Ovary (tissue), 9 donors: ENCODE data around the gene TMUB1. TPM values are rescaled to one million over a fixed set of nuclear protein-coding genes. Genes with fewer than 3 reads are reported as not detected.

ENCODE experiments used
- DNase-seq, 5 donors: peaks; one replicate each; pipeline ENCODE4 v3.0.0-alpha.2; 2019 to 2020
- H3K27ac ChIP-seq, 2 donors: fragments of 200-600 bp; one replicate each; pipeline versions ENCODE4 v1.5.1 to v1.8.0; 2019 to 2022
- H3K27me3 ChIP-seq: fragments of 200-600 bp; one replicate; pipeline ENCODE4 v1.8.0; 2022
- H3K36me3 ChIP-seq: fragments of 200-600 bp; sonication (generic); one replicate; pipeline ENCODE4 v1.5.1; 2019
- H3K4me1 ChIP-seq: one replicate; pipeline ENCODE4 v1.8.1; 2013; ENCODE audit warnings: mild to moderate bottlenecking, moderate library complexity; ENCODE audit not compliant: insufficient read depth
- H3K4me3 ChIP-seq: fragments of 200-600 bp; sonication (generic); one replicate; pipeline ENCODE4 v1.5.1; 2017
- H3K9me3 ChIP-seq, 2 donors: fragments of 200-600 bp in 1 of 2; sonication (generic) in 1 of 2; one replicate each; pipeline versions ENCODE4 v1.5.1 to v1.8.1; 2013 to 2019; ENCODE audit warnings: mild to moderate bottlenecking in 1 of 2, moderate library complexity in 1 of 2
- CTCF ChIP-seq, 3 donors: fragments of 450-650 bp in 2 of 3; fragments of 200-600 bp in 1 of 3; IDR thresholded peaks; one replicate each; pipeline versions ENCODE4 v1.5.1 to v1.8.0; 2016 to 2022; ENCODE audit warnings: antibody characterized with exemption in 3 of 3, mild to moderate bottlenecking in 1 of 3
- EP300 ChIP-seq: sonication (generic); formaldehyde crosslinking; IDR thresholded peaks from one replicate; pipeline ENCODE4 v1.6.1; 2017; ENCODE audit warnings: antibody characterized with exemption
- POLR2A ChIP-seq: fragments of 450-650 bp; IDR thresholded peaks from one replicate; pipeline ENCODE4 v1.6.1; 2017; ENCODE audit warnings: antibody characterized with exemption, mild to moderate bottlenecking, moderate library complexity
- WGBS, 3 donors: extraction: QIAGEN DNeasy Blood & Tissue Kit in 1 of 3; methylation state at CpG; one replicate each; pipeline versions ENCODE4 v1.1.5 to v1.1.7; 2013 to 2017; 5-methylcytosine and 5-hydroxymethylcytosine counted together
- intact Hi-C, 4 donors: fragments of 100-400 bp; cut with DNase I; formaldehyde crosslinking; loops; one replicate each; pipeline versions ENCODE4 v1.11.0 to v1.15.1; 2022 to 2023
- polyA plus RNA-seq, 2 donors: library from polyadenylated mRNA; stranded (reverse); fragments of 200-250 nt in 1 of 2; fragments of 350-450 nt in 1 of 2; fragmentation: Illumina TruSeq in 1 of 2; extraction: RNeasy Lipid Tissue Mini Kit (QIAGEN cat#74804) in 1 of 2; gene quantifications; one replicate each; pipeline ENCODE4 v1.2.3, GENCODE V29; 2013 to 2014
- total RNA-seq, 7 donors: library from RNA; depleted of rRNA in 2 of 7; stranded (reverse); fragments of >200 nt in 2 of 7; fragmentation: NEBNext Ultra II Directional in 3 of 7; extraction: Animal tissue kit (Norgen Biotek cat#: 25700) in 3 of 7; gene quantifications; one replicate each; pipeline versions ENCODE4 v1.1.0 to v1.2.4, GENCODE V29; 2016 to 2023
- donor health status: DM: no; HTN: no; CAD: no; lungs with moderate emphysema.
- donor health status: DM: no; HTN: no; CAD: no.
- donor health status: Bipolar disorder and iron deficiency.
- donor health status: DM: yes; HTN: yes; CAD: no.
- donor health status: DM: no; HTN: no; CAD: no.
- donor health status: DM: yes; HTN: yes; CAD: no.

Gene TMUB1
- total and polyA plus RNA-seq, 9 donors = 1.9 to 40.3 (median 28.8) TPM

- Histone ChIP-seq H3K36me3 (no peaks in the 10 kb centered on the region), H3K27me3 (no peaks in the 10 kb centered on the region), H3K4me3 (no peak overlapping the region), H3K9me3 (no peaks in the 10 kb centered on the region), H3K27ac (peak overlapping the region in 1 of 2 donors; percentile 27), H3K4me1 (peaks cover 24% of the 10 kb centered on the region)
- WGBS, 3 donors = 49 to 71% (median 54%) methylated on average over 11 of the region's 11 CpGs
- intact Hi-C loops = no loop called here
- no peak for DNase-seq
- no peak for TF ChIP-seq POLR2A
- no peak for TF ChIP-seq EP300
- no peak for TF ChIP-seq CTCF (IDR thresholded peaks at IDR 0.05)
These were observed 21.2 kb downstream of the TMUB1 start for GRCh38 chr7:151062111-151062398.

GRCh38 chr7:151061213-151062110 lies 21.8 kb downstream of the TMUB1 start:
- DNase-seq = peak in 3 of 5 donors; percentile 50 to 67 (median 66)
- peak overlapping the region; percentile 27 to 55 for H3K27ac ChIP-seq
- no peaks in the 10 kb centered on the region for H3K36me3 ChIP-seq
- H3K27me3 ChIP-seq = no peaks in the 10 kb centered on the region
- no peak for TF ChIP-seq EP300
- no peak for TF ChIP-seq CTCF (IDR thresholded peaks at IDR 0.05)
- no peak for TF ChIP-seq POLR2A
- intact Hi-C loops = loop anchor here in 1 of 4 donors (2.0 kb wide), 1 partner anchor 21 kb away; the partner anchor contains the start of gene TMUB1
- 34 to 43% (median 35%) methylated on average over 33 of the region's 33 CpGs for WGBS, 3 donors
- H3K9me3 ChIP-seq = no peaks in the 10 kb centered on the region
- H3K4me3 ChIP-seq = peak overlapping the region; percentile 81
- H3K4me1 ChIP-seq = peaks cover 25% of the 10 kb centered on the region

- Histone ChIP-seq H3K36me3 (no peaks in the 10 kb centered on the region), H3K27me3 (no peaks in the 10 kb centered on the region), H3K4me1 (peaks cover 25% of the 10 kb centered on the region), H3K9me3 (no peaks in the 10 kb centered on the region), H3K27ac (peak overlapping the region in 1 of 2 donors; percentile 97), H3K4me3 (peak overlapping the region; percentile 81)
- 6 to 9% (median 9%) methylated on average over 19 to 21 of the region's 21 CpGs for WGBS, 3 donors
- TF ChIP-seq EP300 (no peak), CTCF (IDR thresholded peaks at IDR 0.05) (no peak), POLR2A (no peak)
- intact Hi-C loops = loop anchor here in 1 of 4 donors (2.0 kb wide), 1 partner anchor 22 kb away; the partner anchor contains the start of gene TMUB1
- peak; percentile 45 to 74 (median 66) for DNase-seq
These were observed 22.7 kb downstream of the TMUB1 start for GRCh38 chr7:151060416-151061212.

DNA sequence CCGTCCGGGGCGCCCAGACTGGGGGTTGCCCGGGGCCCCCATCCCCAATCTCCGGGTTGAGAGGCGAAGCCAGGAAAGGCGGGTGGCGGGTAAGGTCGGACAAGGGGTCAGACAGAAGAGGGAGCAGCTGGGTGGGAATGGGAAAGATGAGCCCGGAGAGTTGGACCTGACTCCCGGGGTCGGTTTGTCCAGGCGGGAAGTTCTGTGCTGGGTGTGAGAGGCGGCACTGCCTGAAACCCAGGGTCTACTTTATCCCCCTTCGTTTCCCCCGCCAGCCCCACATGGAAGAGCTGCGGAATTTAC lies 23.2 kb downstream of the TMUB1 start:
- H3K27ac ChIP-seq = peak overlapping the region; percentile 88 to 97
- H3K4me3 ChIP-seq = peak overlapping the region; percentile 81
- intact Hi-C loops = loop anchor here in 1 of 4 donors (2.0 kb wide), 1 partner anchor 23 kb away; the partner anchor contains the start of gene TMUB1
- WGBS, 3 donors = 0 to 1% (median 1%) methylated on average over 14 to 17 of the region's 17 CpGs
- H3K27me3 ChIP-seq = no peaks in the 10 kb centered on the region
- H3K36me3 ChIP-seq = no peaks in the 10 kb centered on the region
- TF ChIP-seq EP300 = no peak
- no peak for TF ChIP-seq POLR2A
- no peak for TF ChIP-seq CTCF (IDR thresholded peaks at IDR 0.05)
- H3K4me1 ChIP-seq = peaks cover 25% of the 10 kb centered on the region
- no peaks in the 10 kb centered on the region for H3K9me3 ChIP-seq
- DNase-seq = no peak
